HepG2 (cell line): ENCODE data around the gene SUB1. TPM values are rescaled to one million over a fixed set of nuclear protein-coding genes. Genes with fewer than 3 reads are reported as not detected.
A peak's percentile ranks its signal among the peaks of the same experiment; 100 is the strongest.
"Not testable (repeated sequence)": the region's sequence is repeated elsewhere in the genome, so short reads cannot be mapped to it uniquely, and the experiment has no call there.

ENCODE experiments used
- ATF7 ChIP-seq, 2 experiments: fragments of 450-650 bp in 1 of 2; sonication (generic) in 1 of 2; formaldehyde crosslinking in 1 of 2; IDR thresholded peaks; 2 replicates each; pipeline versions ENCODE4 v1.4.0 to v1.6.1; 2016 to 2020; ENCODE audit warnings: antibody characterized with exemption in 1 of 2, mild to moderate bottlenecking in 1 of 2, missing genetic modification reagents in 1 of 2
- CBX5 ChIP-seq: sonication (generic); formaldehyde crosslinking; IDR thresholded peaks from 2 replicates; pipeline ENCODE4 v1.4.0; 2020; ENCODE audit warnings: missing genetic modification reagents, borderline replicate concordance
- CEBPB ChIP-seq: IDR thresholded peaks from 2 replicates; pipeline ENCODE4 v1.6.1; 2011; ENCODE audit warnings: low read depth, low read length, improper control_type of control experiment, borderline replicate concordance
- FOSL1 ChIP-seq: sonication (generic); formaldehyde crosslinking; IDR thresholded peaks from 2 replicates; pipeline ENCODE4 v1.9.0; 2021; ENCODE audit warnings: missing genetic modification reagents, borderline replicate concordance
- FOXA3 ChIP-seq: IDR thresholded peaks from 2 replicates; pipeline ENCODE4 v1.6.1; 2016; ENCODE audit warnings: missing genetic modification reagents, missing compliant biosample characterization
- GABPA ChIP-seq, 2 experiments: IDR thresholded peaks; 2 replicates each; pipeline ENCODE4 v1.6.1; 2011 to 2016; ENCODE audit warnings: low read depth in 2 of 2, low read length in 1 of 2, missing biosample characterization in 1 of 2, missing genetic modification characterization in 1 of 2
- ZMYM3 ChIP-seq: sonication (generic); formaldehyde crosslinking; IDR thresholded peaks from 2 replicates; pipeline ENCODE4 v1.5.1; 2020; ENCODE audit warnings: mild to moderate bottlenecking, missing genetic modification reagents
- polyA plus RNA-seq, 8 experiments: library from polyadenylated mRNA; depleted of rRNA in 3 of 8; stranded (reverse) in 7 of 8; unstranded in 1 of 8; fragments of >200 nt; fragmentation: Illumina TruSeq in 4 of 8; extraction: Trizol in 4 of 8; gene quantifications; 2 replicates each; pipeline versions ENCODE4 v1.2.1 to v1.2.3, GENCODE V29; 2011 to 2016; ENCODE audit warnings: low read depth in 4 of 8, missing spikeins in 1 of 8, mixed read lengths in 1 of 8; ENCODE audit not compliant: insufficient read depth in 1 of 8
- total RNA-seq, 5 experiments: library from RNA; depleted of rRNA; stranded (reverse); fragments of >200 nt; fragmentation: Illumina TruSeq; extraction: Trizol; gene quantifications; 2 replicates each; pipeline ENCODE4 v1.2.3, GENCODE V29; 2016; ENCODE audit warnings: low read depth in 1 of 5
- TF ChIP-seq, protein P1 (sequence below): sonication (generic); formaldehyde crosslinking; IDR thresholded peaks from 2 replicates; pipeline ENCODE4 v1.9.0; 2022; ENCODE audit warnings: low read depth, missing genetic modification reagents
- TF ChIP-seq, protein P2 (sequence below): sonication (generic); formaldehyde crosslinking; IDR thresholded peaks from 2 replicates; pipeline ENCODE4 v1.4.0; 2020; ENCODE audit warnings: low read depth, mild to moderate bottlenecking, missing genetic modification reagents
- TF ChIP-seq, protein P3 (sequence below): sonication (generic); formaldehyde crosslinking; IDR thresholded peaks from 2 replicates; pipeline ENCODE4 v1.4.0; 2020; ENCODE audit warnings: mild to moderate bottlenecking, missing genetic modification reagents, borderline replicate concordance
- TF ChIP-seq, protein P4 (sequence below): sonication (generic); formaldehyde crosslinking; IDR thresholded peaks from 2 replicates; pipeline ENCODE4 v1.9.0; 2021; ENCODE audit warnings: mild to moderate bottlenecking, missing genetic modification reagents
- TF ChIP-seq, protein P5 (sequence below): sonication (generic); IDR thresholded peaks from 2 replicates; pipeline ENCODE4 v1.6.1; 2016; ENCODE audit warnings: low read depth, borderline replicate concordance

The SUB1 gene
- total and polyA plus RNA-seq, 2 of the 13 experiments (the other 11 are each of a cell fraction or from before 2014, with no cell fraction given) = 182 to 693 TPM

DNA sequence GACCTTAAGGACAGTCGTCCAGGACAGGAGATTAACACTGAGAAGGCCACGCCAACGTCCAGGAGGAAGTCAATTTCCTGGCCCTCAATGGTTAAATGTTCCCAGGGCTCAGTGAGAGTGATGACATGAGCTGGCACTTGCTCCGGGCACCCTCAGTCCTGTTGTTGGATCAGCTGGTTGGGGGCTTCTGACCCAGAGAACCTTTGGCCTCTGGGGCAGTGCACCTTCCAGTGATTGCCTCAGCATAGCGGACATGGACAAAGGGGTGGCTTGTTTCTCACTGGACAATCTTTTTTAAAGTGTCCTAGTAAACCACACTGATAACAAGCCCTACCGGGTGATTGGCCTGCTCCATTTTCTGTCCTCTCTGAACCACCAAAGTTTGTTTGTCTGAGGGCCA is 28.8 kb upstream of the SUB1 start (continued):
- TF ChIP-seq ATF7 (IDR thresholded peaks at IDR 0.05) (peak; percentile 66), ATF7 (CRISPR knock-in tag; IDR thresholded peaks at IDR 0.05) (peak; percentile 78; the same call in 1 of the 2 replicates), FOXA3 (CRISPR knock-in tag) (peak; percentile 91), FOSL1 (CRISPR knock-in tag) (peak; percentile 80), GABPA (CRISPR knock-in tag; IDR thresholded peaks at IDR 0.05; ENCODE audit: low read depth) (peak; percentile 29), CBX5 (peak; percentile 94; the same call in 1 of the 2 replicates), CEBPB (peak; percentile 85), ZMYM3 (peak; percentile 79)
- TF ChIP-seq GABPA (IDR thresholded peaks at IDR 0.05; ENCODE audit: low read depth, low read length) = not testable (repeated sequence)
- TF ChIP-seq, protein P1, sequence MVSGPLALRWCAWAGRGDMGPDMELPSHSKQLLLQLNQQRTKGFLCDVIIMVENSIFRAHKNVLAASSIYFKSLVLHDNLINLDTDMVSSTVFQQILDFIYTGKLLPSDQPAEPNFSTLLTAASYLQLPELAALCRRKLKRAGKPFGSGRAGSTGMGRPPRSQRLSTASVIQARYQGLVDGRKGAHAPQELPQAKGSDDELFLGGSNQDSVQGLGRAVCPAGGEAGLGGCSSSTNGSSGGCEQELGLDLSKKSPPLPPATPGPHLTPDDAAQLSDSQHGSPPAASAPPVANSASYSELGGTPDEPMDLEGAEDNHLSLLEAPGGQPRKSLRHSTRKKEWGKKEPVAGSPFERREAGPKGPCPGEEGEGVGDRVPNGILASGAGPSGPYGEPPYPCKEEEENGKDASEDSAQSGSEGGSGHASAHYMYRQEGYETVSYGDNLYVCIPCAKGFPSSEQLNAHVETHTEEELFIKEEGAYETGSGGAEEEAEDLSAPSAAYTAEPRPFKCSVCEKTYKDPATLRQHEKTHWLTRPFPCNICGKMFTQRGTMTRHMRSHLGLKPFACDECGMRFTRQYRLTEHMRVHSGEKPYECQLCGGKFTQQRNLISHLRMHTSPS (CRISPR knock-in tag) = peak; percentile 93
- TF ChIP-seq, protein P2, sequence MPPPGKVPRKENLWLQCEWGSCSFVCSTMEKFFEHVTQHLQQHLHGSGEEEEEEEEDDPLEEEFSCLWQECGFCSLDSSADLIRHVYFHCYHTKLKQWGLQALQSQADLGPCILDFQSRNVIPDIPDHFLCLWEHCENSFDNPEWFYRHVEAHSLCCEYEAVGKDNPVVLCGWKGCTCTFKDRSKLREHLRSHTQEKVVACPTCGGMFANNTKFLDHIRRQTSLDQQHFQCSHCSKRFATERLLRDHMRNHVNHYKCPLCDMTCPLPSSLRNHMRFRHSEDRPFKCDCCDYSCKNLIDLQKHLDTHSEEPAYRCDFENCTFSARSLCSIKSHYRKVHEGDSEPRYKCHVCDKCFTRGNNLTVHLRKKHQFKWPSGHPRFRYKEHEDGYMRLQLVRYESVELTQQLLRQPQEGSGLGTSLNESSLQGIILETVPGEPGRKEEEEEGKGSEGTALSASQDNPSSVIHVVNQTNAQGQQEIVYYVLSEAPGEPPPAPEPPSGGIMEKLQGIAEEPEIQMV (CRISPR knock-in tag) = peak; percentile 30; the same call in 1 of the 2 replicates
- TF ChIP-seq, protein P3, sequence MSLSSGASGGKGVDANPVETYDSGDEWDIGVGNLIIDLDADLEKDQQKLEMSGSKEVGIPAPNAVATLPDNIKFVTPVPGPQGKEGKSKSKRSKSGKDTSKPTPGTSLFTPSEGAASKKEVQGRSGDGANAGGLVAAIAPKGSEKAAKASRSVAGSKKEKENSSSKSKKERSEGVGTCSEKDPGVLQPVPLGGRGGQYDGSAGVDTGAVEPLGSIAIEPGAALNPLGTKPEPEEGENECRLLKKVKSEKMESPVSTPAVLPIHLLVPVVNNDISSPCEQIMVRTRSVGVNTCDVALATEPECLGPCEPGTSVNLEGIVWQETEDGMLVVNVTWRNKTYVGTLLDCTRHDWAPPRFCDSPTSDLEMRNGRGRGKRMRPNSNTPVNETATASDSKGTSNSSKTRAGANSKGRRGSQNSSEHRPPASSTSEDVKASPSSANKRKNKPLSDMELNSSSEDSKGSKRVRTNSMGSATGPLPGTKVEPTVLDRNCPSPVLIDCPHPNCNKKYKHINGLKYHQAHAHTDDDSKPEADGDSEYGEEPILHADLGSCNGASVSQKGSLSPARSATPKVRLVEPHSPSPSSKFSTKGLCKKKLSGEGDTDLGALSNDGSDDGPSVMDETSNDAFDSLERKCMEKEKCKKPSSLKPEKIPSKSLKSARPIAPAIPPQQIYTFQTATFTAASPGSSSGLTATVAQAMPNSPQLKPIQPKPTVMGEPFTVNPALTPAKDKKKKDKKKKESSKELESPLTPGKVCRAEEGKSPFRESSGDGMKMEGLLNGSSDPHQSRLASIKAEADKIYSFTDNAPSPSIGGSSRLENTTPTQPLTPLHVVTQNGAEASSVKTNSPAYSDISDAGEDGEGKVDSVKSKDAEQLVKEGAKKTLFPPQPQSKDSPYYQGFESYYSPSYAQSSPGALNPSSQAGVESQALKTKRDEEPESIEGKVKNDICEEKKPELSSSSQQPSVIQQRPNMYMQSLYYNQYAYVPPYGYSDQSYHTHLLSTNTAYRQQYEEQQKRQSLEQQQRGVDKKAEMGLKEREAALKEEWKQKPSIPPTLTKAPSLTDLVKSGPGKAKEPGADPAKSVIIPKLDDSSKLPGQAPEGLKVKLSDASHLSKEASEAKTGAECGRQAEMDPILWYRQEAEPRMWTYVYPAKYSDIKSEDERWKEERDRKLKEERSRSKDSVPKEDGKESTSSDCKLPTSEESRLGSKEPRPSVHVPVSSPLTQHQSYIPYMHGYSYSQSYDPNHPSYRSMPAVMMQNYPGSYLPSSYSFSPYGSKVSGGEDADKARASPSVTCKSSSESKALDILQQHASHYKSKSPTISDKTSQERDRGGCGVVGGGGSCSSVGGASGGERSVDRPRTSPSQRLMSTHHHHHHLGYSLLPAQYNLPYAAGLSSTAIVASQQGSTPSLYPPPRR (CRISPR knock-in tag) = peak; percentile 92
- TF ChIP-seq, protein P4, sequence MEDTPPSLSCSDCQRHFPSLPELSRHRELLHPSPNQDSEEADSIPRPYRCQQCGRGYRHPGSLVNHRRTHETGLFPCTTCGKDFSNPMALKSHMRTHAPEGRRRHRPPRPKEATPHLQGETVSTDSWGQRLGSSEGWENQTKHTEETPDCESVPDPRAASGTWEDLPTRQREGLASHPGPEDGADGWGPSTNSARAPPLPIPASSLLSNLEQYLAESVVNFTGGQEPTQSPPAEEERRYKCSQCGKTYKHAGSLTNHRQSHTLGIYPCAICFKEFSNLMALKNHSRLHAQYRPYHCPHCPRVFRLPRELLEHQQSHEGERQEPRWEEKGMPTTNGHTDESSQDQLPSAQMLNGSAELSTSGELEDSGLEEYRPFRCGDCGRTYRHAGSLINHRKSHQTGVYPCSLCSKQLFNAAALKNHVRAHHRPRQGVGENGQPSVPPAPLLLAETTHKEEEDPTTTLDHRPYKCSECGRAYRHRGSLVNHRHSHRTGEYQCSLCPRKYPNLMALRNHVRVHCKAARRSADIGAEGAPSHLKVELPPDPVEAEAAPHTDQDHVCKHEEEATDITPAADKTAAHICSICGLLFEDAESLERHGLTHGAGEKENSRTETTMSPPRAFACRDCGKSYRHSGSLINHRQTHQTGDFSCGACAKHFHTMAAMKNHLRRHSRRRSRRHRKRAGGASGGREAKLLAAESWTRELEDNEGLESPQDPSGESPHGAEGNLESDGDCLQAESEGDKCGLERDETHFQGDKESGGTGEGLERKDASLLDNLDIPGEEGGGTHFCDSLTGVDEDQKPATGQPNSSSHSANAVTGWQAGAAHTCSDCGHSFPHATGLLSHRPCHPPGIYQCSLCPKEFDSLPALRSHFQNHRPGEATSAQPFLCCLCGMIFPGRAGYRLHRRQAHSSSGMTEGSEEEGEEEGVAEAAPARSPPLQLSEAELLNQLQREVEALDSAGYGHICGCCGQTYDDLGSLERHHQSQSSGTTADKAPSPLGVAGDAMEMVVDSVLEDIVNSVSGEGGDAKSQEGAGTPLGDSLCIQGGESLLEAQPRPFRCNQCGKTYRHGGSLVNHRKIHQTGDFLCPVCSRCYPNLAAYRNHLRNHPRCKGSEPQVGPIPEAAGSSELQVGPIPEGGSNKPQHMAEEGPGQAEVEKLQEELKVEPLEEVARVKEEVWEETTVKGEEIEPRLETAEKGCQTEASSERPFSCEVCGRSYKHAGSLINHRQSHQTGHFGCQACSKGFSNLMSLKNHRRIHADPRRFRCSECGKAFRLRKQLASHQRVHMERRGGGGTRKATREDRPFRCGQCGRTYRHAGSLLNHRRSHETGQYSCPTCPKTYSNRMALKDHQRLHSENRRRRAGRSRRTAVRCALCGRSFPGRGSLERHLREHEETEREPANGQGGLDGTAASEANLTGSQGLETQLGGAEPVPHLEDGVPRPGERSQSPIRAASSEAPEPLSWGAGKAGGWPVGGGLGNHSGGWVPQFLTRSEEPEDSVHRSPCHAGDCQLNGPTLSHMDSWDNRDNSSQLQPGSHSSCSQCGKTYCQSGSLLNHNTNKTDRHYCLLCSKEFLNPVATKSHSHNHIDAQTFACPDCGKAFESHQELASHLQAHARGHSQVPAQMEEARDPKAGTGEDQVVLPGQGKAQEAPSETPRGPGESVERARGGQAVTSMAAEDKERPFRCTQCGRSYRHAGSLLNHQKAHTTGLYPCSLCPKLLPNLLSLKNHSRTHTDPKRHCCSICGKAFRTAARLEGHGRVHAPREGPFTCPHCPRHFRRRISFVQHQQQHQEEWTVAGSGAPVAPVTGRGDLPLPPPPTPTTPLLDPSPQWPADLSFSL = peak; percentile 27; the same call in 1 of the 2 replicates
- TF ChIP-seq, protein P5, sequence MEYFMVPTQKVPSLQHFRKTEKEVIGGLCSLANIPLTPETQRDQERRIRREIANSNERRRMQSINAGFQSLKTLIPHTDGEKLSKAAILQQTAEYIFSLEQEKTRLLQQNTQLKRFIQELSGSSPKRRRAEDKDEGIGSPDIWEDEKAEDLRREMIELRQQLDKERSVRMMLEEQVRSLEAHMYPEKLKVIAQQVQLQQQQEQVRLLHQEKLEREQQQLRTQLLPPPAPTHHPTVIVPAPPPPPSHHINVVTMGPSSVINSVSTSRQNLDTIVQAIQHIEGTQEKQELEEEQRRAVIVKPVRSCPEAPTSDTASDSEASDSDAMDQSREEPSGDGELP = peak; percentile 100
